ENCODE measurements around the gene MAG. TPM values are rescaled to one million over a fixed set of nuclear protein-coding genes. Genes with fewer than 3 reads are reported as not detected.

MAG gene
- total RNA-seq, 1 experiment from 2014 or later, result 0.46 TPM

DNA sequence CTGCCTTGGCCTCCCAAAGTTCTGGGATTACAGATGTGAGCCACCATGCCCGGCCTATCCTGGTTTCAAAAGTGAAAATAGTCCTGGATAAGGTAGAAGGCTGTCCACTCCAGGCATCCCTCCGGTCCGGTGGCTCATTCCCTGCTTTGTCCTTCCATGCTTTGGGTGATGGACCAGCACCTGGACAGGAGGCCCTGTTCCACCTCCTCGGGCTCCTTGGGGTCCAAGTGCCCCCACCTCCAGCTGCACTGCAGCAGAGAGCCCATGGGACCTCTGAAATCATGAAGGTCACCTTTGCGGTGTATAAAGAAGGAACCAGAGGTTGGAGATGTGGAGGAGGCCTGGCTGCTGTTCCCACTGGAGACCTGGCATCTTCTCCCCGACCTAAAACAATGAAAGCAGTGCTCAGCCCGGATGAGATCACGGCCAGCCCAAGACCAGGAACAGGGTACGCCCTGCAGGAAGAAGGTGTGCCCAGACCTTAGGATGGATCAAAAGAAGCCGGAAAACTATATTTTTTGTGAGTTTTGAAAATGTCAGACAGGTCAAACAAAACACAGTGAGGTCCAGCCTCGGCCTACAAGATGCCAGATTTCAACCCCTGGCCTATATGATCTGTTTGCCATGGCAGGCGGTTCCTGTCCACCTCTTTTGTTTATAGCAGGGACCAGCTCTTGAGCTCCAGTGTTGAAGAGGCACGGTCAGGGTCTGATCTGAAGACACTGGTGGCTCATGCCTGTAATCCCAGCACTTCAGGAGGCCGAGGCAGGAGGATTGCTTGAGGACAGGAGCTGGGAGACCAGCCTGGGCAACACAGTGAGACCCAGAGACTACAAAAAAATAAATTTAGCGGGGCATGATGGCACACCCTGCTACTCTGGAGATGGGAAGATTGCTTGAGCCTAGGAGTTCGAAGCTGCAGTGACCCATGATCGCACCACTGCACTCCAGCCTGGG, 37.3 kb upstream of the MAG start (continued):
- TF ChIP-seq, protein P1, sequence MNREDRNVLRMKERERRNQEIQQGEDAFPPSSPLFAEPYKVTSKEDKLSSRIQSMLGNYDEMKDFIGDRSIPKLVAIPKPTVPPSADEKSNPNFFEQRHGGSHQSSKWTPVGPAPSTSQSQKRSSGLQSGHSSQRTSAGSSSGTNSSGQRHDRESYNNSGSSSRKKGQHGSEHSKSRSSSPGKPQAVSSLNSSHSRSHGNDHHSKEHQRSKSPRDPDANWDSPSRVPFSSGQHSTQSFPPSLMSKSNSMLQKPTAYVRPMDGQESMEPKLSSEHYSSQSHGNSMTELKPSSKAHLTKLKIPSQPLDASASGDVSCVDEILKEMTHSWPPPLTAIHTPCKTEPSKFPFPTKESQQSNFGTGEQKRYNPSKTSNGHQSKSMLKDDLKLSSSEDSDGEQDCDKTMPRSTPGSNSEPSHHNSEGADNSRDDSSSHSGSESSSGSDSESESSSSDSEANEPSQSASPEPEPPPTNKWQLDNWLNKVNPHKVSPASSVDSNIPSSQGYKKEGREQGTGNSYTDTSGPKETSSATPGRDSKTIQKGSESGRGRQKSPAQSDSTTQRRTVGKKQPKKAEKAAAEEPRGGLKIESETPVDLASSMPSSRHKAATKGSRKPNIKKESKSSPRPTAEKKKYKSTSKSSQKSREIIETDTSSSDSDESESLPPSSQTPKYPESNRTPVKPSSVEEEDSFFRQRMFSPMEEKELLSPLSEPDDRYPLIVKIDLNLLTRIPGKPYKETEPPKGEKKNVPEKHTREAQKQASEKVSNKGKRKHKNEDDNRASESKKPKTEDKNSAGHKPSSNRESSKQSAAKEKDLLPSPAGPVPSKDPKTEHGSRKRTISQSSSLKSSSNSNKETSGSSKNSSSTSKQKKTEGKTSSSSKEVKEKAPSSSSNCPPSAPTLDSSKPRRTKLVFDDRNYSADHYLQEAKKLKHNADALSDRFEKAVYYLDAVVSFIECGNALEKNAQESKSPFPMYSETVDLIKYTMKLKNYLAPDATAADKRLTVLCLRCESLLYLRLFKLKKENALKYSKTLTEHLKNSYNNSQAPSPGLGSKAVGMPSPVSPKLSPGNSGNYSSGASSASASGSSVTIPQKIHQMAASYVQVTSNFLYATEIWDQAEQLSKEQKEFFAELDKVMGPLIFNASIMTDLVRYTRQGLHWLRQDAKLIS (CRISPR knock-in tag; IDR thresholded peaks at IDR 0.05; ENCODE audit: borderline replicate concordance), result no peak
- TF ChIP-seq, protein P2, sequence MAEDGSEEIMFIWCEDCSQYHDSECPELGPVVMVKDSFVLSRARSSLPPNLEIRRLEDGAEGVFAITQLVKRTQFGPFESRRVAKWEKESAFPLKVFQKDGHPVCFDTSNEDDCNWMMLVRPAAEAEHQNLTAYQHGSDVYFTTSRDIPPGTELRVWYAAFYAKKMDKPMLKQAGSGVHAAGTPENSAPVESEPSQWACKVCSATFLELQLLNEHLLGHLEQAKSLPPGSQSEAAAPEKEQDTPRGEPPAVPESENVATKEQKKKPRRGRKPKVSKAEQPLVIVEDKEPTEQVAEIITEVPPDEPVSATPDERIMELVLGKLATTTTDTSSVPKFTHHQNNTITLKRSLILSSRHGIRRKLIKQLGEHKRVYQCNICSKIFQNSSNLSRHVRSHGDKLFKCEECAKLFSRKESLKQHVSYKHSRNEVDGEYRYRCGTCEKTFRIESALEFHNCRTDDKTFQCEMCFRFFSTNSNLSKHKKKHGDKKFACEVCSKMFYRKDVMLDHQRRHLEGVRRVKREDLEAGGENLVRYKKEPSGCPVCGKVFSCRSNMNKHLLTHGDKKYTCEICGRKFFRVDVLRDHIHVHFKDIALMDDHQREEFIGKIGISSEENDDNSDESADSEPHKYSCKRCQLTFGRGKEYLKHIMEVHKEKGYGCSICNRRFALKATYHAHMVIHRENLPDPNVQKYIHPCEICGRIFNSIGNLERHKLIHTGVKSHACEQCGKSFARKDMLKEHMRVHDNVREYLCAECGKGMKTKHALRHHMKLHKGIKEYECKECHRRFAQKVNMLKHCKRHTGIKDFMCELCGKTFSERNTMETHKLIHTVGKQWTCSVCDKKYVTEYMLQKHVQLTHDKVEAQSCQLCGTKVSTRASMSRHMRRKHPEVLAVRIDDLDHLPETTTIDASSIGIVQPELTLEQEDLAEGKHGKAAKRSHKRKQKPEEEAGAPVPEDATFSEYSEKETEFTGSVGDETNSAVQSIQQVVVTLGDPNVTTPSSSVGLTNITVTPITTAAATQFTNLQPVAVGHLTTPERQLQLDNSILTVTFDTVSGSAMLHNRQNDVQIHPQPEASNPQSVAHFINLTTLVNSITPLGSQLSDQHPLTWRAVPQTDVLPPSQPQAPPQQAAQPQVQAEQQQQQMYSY (CRISPR knock-in tag; IDR thresholded peaks at IDR 0.05), result no peak

DNA sequence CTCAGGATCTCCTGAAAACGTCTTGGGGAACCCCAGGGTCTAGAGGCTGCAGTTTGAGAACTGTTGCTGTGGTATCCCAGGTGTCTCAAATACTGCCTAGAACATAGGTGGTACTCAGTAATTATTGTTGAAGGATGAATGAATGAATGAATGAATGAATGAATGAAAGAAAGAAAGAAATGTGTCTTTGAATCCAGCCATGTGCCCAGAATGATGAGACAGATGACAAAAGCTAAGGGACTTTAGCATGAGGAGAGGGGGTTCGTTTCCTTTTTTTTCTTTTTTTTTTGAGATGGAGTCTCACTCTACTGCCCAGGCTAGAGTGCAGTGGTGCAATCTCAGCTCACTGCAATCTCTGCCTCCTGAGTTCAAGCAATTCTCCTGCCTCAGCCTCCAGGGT, 35.4 kb upstream of the MAG start:
- Mint-ChIP-seq H3K4me3 (no peak overlapping the region), H3K36me3 (peaks cover 51% of the 10 kb centered on the region), H3K4me1 (peaks cover 11% of the 10 kb centered on the region), H3K27ac (0 out of 2 replicates have a peak overlapping the region, but pooled peaks have one; percentile 21), H3K27me3 (ENCODE audit: low read depth) (no peaks in the 10 kb centered on the region), H3K9me3 (no peaks in the 10 kb centered on the region)
- no peak for TF ChIP-seq CBFB (CRISPR knock-in tag; IDR thresholded peaks at IDR 0.05; ENCODE audit: low read depth)
- TF ChIP-seq OVOL2 (CRISPR knock-in tag; IDR thresholded peaks at IDR 0.05; ENCODE audit: borderline replicate concordance), result no peak
- TF ChIP-seq ZNF396 (CRISPR knock-in tag; IDR thresholded peaks at IDR 0.05; ENCODE audit: borderline replicate concordance), result no peak
- no peak for TF ChIP-seq KAT7 (CRISPR knock-in tag; IDR thresholded peaks at IDR 0.05; ENCODE audit: borderline replicate concordance)
- TF ChIP-seq GABPB1 (CRISPR knock-in tag; IDR thresholded peaks at IDR 0.05), result no peak
- TF ChIP-seq RORB (CRISPR knock-in tag; IDR thresholded peaks at IDR 0.05), result no peak
- no peak for TF ChIP-seq ZNF671 (CRISPR knock-in tag; IDR thresholded peaks at IDR 0.05)
- TF ChIP-seq SMAD4 (CRISPR knock-in tag; IDR thresholded peaks at IDR 0.05), result no peak
- TF ChIP-seq, protein P3, sequence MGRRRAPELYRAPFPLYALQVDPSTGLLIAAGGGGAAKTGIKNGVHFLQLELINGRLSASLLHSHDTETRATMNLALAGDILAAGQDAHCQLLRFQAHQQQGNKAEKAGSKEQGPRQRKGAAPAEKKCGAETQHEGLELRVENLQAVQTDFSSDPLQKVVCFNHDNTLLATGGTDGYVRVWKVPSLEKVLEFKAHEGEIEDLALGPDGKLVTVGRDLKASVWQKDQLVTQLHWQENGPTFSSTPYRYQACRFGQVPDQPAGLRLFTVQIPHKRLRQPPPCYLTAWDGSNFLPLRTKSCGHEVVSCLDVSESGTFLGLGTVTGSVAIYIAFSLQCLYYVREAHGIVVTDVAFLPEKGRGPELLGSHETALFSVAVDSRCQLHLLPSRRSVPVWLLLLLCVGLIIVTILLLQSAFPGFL (CRISPR knock-in tag; IDR thresholded peaks at IDR 0.05; ENCODE audit: borderline replicate concordance), result no peak
- no peak for TF ChIP-seq FOXK1 (CRISPR knock-in tag; IDR thresholded peaks at IDR 0.05)
- TF ChIP-seq, protein P4, sequence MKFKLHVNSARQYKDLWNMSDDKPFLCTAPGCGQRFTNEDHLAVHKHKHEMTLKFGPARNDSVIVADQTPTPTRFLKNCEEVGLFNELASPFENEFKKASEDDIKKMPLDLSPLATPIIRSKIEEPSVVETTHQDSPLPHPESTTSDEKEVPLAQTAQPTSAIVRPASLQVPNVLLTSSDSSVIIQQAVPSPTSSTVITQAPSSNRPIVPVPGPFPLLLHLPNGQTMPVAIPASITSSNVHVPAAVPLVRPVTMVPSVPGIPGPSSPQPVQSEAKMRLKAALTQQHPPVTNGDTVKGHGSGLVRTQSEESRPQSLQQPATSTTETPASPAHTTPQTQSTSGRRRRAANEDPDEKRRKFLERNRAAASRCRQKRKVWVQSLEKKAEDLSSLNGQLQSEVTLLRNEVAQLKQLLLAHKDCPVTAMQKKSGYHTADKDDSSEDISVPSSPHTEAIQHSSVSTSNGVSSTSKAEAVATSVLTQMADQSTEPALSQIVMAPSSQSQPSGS (CRISPR knock-in tag; IDR thresholded peaks at IDR 0.05; ENCODE audit: borderline replicate concordance, low read depth), result no peak
- TF ChIP-seq NFYB (CRISPR knock-in tag; conservative IDR thresholded peaks at IDR 0.05; ENCODE audit: low read depth), result no peak
- TF ChIP-seq, protein P5, sequence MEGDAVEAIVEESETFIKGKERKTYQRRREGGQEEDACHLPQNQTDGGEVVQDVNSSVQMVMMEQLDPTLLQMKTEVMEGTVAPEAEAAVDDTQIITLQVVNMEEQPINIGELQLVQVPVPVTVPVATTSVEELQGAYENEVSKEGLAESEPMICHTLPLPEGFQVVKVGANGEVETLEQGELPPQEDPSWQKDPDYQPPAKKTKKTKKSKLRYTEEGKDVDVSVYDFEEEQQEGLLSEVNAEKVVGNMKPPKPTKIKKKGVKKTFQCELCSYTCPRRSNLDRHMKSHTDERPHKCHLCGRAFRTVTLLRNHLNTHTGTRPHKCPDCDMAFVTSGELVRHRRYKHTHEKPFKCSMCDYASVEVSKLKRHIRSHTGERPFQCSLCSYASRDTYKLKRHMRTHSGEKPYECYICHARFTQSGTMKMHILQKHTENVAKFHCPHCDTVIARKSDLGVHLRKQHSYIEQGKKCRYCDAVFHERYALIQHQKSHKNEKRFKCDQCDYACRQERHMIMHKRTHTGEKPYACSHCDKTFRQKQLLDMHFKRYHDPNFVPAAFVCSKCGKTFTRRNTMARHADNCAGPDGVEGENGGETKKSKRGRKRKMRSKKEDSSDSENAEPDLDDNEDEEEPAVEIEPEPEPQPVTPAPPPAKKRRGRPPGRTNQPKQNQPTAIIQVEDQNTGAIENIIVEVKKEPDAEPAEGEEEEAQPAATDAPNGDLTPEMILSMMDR (IDR thresholded peaks at IDR 0.05), result no peak
- no peak for TF ChIP-seq TEAD1 (CRISPR knock-in tag; IDR thresholded peaks at IDR 0.05)
- ChIA-PET CTCF (interaction anchor here (1.7 to 2.4 kb wide), 2 partner anchors 13 to 114 kb away, joined by 4 to 6 read pairs; partner anchors contain the start of gene USF2), POLR2A (interaction anchor here (0.6 kb wide), 1 partner anchor 113 kb away, joined by 3 read pairs; no protein-coding TSS in a partner anchor)
- DNase-seq (ENCODE audit: low spot score) (no peak), ATAC-seq (no peak)
